Mononuclear cell (primary cell): ENCODE data around the gene DSG3. TPM values are rescaled to one million over a fixed set of nuclear protein-coding genes. Genes with fewer than 3 reads are reported as not detected.

Experiments used
- H3K27me3 ChIP-seq: 2 replicates; pipeline ENCODE4 v1.6.0; 2011; ENCODE audit warnings: low read length, control low read depth; ENCODE audit not compliant: insufficient read depth
- H3K4me1 ChIP-seq: 2 replicates; pipeline ENCODE4 v1.5.1; 2011; ENCODE audit warnings: mild to moderate bottlenecking, low read length, control low read depth; ENCODE audit not compliant: insufficient read depth
- H3K4me3 ChIP-seq: 2 replicates; pipeline ENCODE4 v1.5.1; 2011; ENCODE audit warnings: mild to moderate bottlenecking, low read length, moderate library complexity
- H3K9me3 ChIP-seq: 2 replicates; pipeline ENCODE4 v1.5.1; 2011; ENCODE audit warnings: low read depth, mild to moderate bottlenecking, control low read depth, low read length
- total RNA-seq: library from RNA; depleted of rRNA; stranded (reverse); fragments of >200 nt; gene quantifications from one replicate; pipeline ENCODE4 v1.2.3, GENCODE V29; 2012

DSG3 gene
- total RNA-seq, 1 donor, result not detected

- Histone ChIP-seq H3K9me3 (no peaks in the 10 kb centered on the region), H3K27me3 (no peaks in the 10 kb centered on the region), H3K4me3 (no peak overlapping the region), H3K4me1 (no peaks in the 10 kb centered on the region)
Measured at GRCh38 chr18:31424383-31424988, 23.1 kb upstream of the DSG3 start.

GRCh38 chr18:31426021-31426420, 21.5 kb upstream of the DSG3 start:
- H3K27me3 ChIP-seq, result no peaks in the 10 kb centered on the region
- H3K9me3 ChIP-seq, result no peaks in the 10 kb centered on the region
- H3K4me1 ChIP-seq, result no peaks in the 10 kb centered on the region
- H3K4me3 ChIP-seq, result no peak overlapping the region

GRCh38 chr18:31426871-31427406, 20.6 kb upstream of the DSG3 start:
- Histone ChIP-seq H3K4me3 (no peak overlapping the region), H3K4me1 (no peaks in the 10 kb centered on the region), H3K27me3 (no peaks in the 10 kb centered on the region), H3K9me3 (no peaks in the 10 kb centered on the region)

GRCh38 chr18:31428211-31428610, 19.3 kb upstream of the DSG3 start:
- H3K27me3 ChIP-seq, result no peaks in the 10 kb centered on the region
- H3K4me3 ChIP-seq, result no peak overlapping the region
- no peaks in the 10 kb centered on the region for H3K4me1 ChIP-seq
- H3K9me3 ChIP-seq, result no peaks in the 10 kb centered on the region

GRCh38 chr18:31429623-31430022, 17.9 kb upstream of the DSG3 start:
- H3K27me3 ChIP-seq, result no peaks in the 10 kb centered on the region
- H3K9me3 ChIP-seq, result no peaks in the 10 kb centered on the region
- no peak overlapping the region for H3K4me3 ChIP-seq
- H3K4me1 ChIP-seq, result no peaks in the 10 kb centered on the region

GRCh38 chr18:31430072-31430471, 17.5 kb upstream of the DSG3 start:
- Histone ChIP-seq H3K4me3 (no peak overlapping the region), H3K9me3 (no peaks in the 10 kb centered on the region)

GRCh38 chr18:31430554-31430953, 17.0 kb upstream of the DSG3 start:
- Histone ChIP-seq H3K4me1 (no peaks in the 10 kb centered on the region), H3K9me3 (no peaks in the 10 kb centered on the region), H3K4me3 (no peak overlapping the region), H3K27me3 (no peaks in the 10 kb centered on the region)

More at GRCh38 chr18:31430072-31430471, 17.5 kb upstream of the DSG3 start:
- no peaks in the 10 kb centered on the region for H3K4me1 ChIP-seq
- H3K27me3 ChIP-seq, result no peaks in the 10 kb centered on the region

- Histone ChIP-seq H3K27me3 (no peaks in the 10 kb centered on the region), H3K4me1 (no peaks in the 10 kb centered on the region), H3K9me3 (no peaks in the 10 kb centered on the region), H3K4me3 (no peak overlapping the region)
Measured at GRCh38 chr18:31432316-31432715, 15.2 kb upstream of the DSG3 start.

- H3K9me3 ChIP-seq, result no peaks in the 10 kb centered on the region
- no peak overlapping the region for H3K4me3 ChIP-seq
- no peaks in the 10 kb centered on the region for H3K27me3 ChIP-seq
- no peaks in the 10 kb centered on the region for H3K4me1 ChIP-seq
Measured at GRCh38 chr18:31436825-31437224, 10.7 kb upstream of the DSG3 start.

GRCh38 chr18:31438402-31438801, 9.1 kb upstream of the DSG3 start:
- Histone ChIP-seq H3K4me3 (no peak overlapping the region), H3K9me3 (no peaks in the 10 kb centered on the region), H3K4me1 (no peaks in the 10 kb centered on the region), H3K27me3 (no peaks in the 10 kb centered on the region)

GRCh38 chr18:31439807-31440325, 7.7 kb upstream of the DSG3 start:
- no peaks in the 10 kb centered on the region for H3K27me3 ChIP-seq
- H3K4me1 ChIP-seq, result no peaks in the 10 kb centered on the region
- H3K4me3 ChIP-seq, result no peak overlapping the region
- H3K9me3 ChIP-seq, result no peaks in the 10 kb centered on the region

GRCh38 chr18:31440787-31441186, 6.8 kb upstream of the DSG3 start:
- Histone ChIP-seq H3K27me3 (no peaks in the 10 kb centered on the region), H3K4me3 (no peak overlapping the region), H3K9me3 (no peaks in the 10 kb centered on the region), H3K4me1 (no peaks in the 10 kb centered on the region)

GRCh38 chr18:31441493-31441892, 6.0 kb upstream of the DSG3 start:
- Histone ChIP-seq H3K4me3 (no peak overlapping the region), H3K4me1 (no peaks in the 10 kb centered on the region), H3K27me3 (no peaks in the 10 kb centered on the region), H3K9me3 (no peaks in the 10 kb centered on the region)

GRCh38 chr18:31444142-31444541, 3.4 kb upstream of the DSG3 start:
- H3K4me1 ChIP-seq, result no peaks in the 10 kb centered on the region
- no peak overlapping the region for H3K4me3 ChIP-seq
- no peaks in the 10 kb centered on the region for H3K27me3 ChIP-seq
- H3K9me3 ChIP-seq, result no peaks in the 10 kb centered on the region

- Histone ChIP-seq H3K4me1 (no peaks in the 10 kb centered on the region), H3K4me3 (no peak overlapping the region), H3K9me3 (no peaks in the 10 kb centered on the region), H3K27me3 (no peaks in the 10 kb centered on the region)
Measured at GRCh38 chr18:31445908-31446307, 1.6 kb upstream of the DSG3 start.

- Histone ChIP-seq H3K4me1 (no peaks in the 10 kb centered on the region), H3K9me3 (no peaks in the 10 kb centered on the region), H3K27me3 (no peaks in the 10 kb centered on the region), H3K4me3 (no peak overlapping the region)
Measured at GRCh38 chr18:31446854-31447253, 687 bp upstream of the DSG3 start.
